GM21737 (cell line): ENCODE data around the gene FAM20C.
"Not testable (repeated sequence)": the region's sequence is repeated elsewhere in the genome, so short reads cannot be mapped to it uniquely, and the experiment has no call there.

Experiments used
- ATAC-seq: cut with Tn5 transposase; IDR thresholded peaks from one replicate; pipeline ENCODE4 v1.9.1; 2021; ENCODE audit warnings: mild to moderate bottlenecking, moderate library complexity; ENCODE audit not compliant: unreplicated experiment

FAM20C gene

GRCh38 chr7:255038-255435, 62.7 kb downstream of the FAM20C start:
- ATAC-seq = no peak

- ATAC-seq = no peak
Observed at GRCh38 chr7:255721-256361, 63.5 kb downstream of the FAM20C start.

GRCh38 chr7:256461-256940, 64.1 kb downstream of the FAM20C start:
- no peak for ATAC-seq

GRCh38 chr7:256981-257646, 64.7 kb downstream of the FAM20C start:
- no peak for ATAC-seq

GRCh38 chr7:257647-257992, 65.2 kb downstream of the FAM20C start:
- no peak for ATAC-seq

- ATAC-seq = no peak
Observed at GRCh38 chr7:258476-259190, 66.3 kb downstream of the FAM20C start.

- no peak for ATAC-seq
Observed at GRCh38 chr7:259191-259505, 66.8 kb downstream of the FAM20C start.

- no peak for ATAC-seq
Observed at GRCh38 chr7:259751-260405, 67.5 kb downstream of the FAM20C start.

GRCh38 chr7:260441-261281, 68.3 kb downstream of the FAM20C start:
- no peak for ATAC-seq

- no peak for ATAC-seq
Observed at GRCh38 chr7:261341-262250, 69.2 kb downstream of the FAM20C start.

GRCh38 chr7:262251-262572, 69.8 kb downstream of the FAM20C start:
- no peak for ATAC-seq

GRCh38 chr7:262631-263311, 70.4 kb downstream of the FAM20C start:
- ATAC-seq = not testable (repeated sequence)

- ATAC-seq = not testable (repeated sequence)
Observed at GRCh38 chr7:263483-264351, 71.3 kb downstream of the FAM20C start.

GRCh38 chr7:264541-265191, 72.3 kb downstream of the FAM20C start:
- ATAC-seq = no peak

GRCh38 chr7:265192-265997, 73.0 kb downstream of the FAM20C start:
- ATAC-seq = no peak

GRCh38 chr7:265998-266850, 73.9 kb downstream of the FAM20C start:
- no peak for ATAC-seq
